H9 (cell line): Measurements from ENCODE around the gene SNAI3. TPM values are rescaled to one million over a fixed set of nuclear protein-coding genes. Genes with fewer than 3 reads are reported as not detected.

Source experiments
- DNase-seq: peaks from one replicate; pipeline ENCODE4 v3.0.0-alpha.2; 2017
- H2AFZ ChIP-seq: one replicate; pipeline ENCODE4 v1.6.1; 2013; ENCODE audit warnings: mild to moderate bottlenecking, low read length, control low read depth, moderate library complexity
- H2AK5ac ChIP-seq: 2 replicates; pipeline ENCODE4 v1.6.1; 2013; ENCODE audit warnings: low read length, control low read depth, mixed read lengths; ENCODE audit not compliant: insufficient read length
- H2BK120ac ChIP-seq: one replicate; pipeline ENCODE4 v1.6.1; 2013; ENCODE audit warnings: low read depth, mild to moderate bottlenecking, low read length, control low read depth, inconsistent platforms; ENCODE audit not compliant: poor library complexity, severe bottlenecking
- H2BK12ac ChIP-seq: 2 replicates; pipeline ENCODE4 v1.6.1; 2013; ENCODE audit warnings: low read length, control low read depth, mixed read lengths, low read depth; ENCODE audit not compliant: insufficient read length
- H2BK15ac ChIP-seq: 2 replicates; pipeline ENCODE4 v1.6.1; 2013; ENCODE audit warnings: low read depth, low read length, control low read depth
- H2BK20ac ChIP-seq: one replicate; pipeline ENCODE4 v1.6.1; 2013; ENCODE audit warnings: low read depth, mild to moderate bottlenecking, low read length, control low read depth, inconsistent platforms; ENCODE audit not compliant: poor library complexity, severe bottlenecking
- H2BK5ac ChIP-seq: 2 replicates; pipeline ENCODE4 v1.6.1; 2013; ENCODE audit warnings: low read length, control low read depth, mixed read lengths; ENCODE audit not compliant: insufficient read length
- H3K14ac ChIP-seq: 2 replicates; pipeline ENCODE4 v1.6.1; 2013; ENCODE audit warnings: low read length, control low read depth; ENCODE audit not compliant: insufficient read depth
- H3K18ac ChIP-seq: 2 replicates; pipeline ENCODE4 v1.6.1; 2013; ENCODE audit warnings: low read depth, mild to moderate bottlenecking, mixed read lengths, low read length, control low read depth; ENCODE audit not compliant: insufficient read length
- H3K23ac ChIP-seq: 2 replicates; pipeline ENCODE4 v1.6.1; 2013; ENCODE audit warnings: low read length, control low read depth, mixed read lengths, low read depth; ENCODE audit not compliant: insufficient read length
- H3K23me2 ChIP-seq: 2 replicates; pipeline ENCODE4 v1.6.1; 2013; ENCODE audit warnings: low read depth, mild to moderate bottlenecking, mixed read lengths, low read length, control low read depth; ENCODE audit not compliant: insufficient read length, poor library complexity, severe bottlenecking
- H3K27ac ChIP-seq: 2 replicates; pipeline ENCODE4 v1.5.1; 2013; ENCODE audit warnings: low read length, control low read depth, mixed read lengths, low read depth; ENCODE audit not compliant: insufficient read length
- H3K27me3 ChIP-seq: 2 replicates; pipeline ENCODE4 v1.6.1; 2013; ENCODE audit warnings: low read length, control low read depth, inconsistent platforms; ENCODE audit not compliant: insufficient read depth
- H3K4ac ChIP-seq: 2 replicates; pipeline ENCODE4 v1.6.1; 2013; ENCODE audit warnings: low read depth, mild to moderate bottlenecking, control low read depth, inconsistent platforms, low read length, moderate library complexity
- H3K4me1 ChIP-seq: 2 replicates; pipeline ENCODE4 v1.6.1; 2013; ENCODE audit warnings: low read length, control low read depth, inconsistent platforms; ENCODE audit not compliant: insufficient read depth
- H3K4me2 ChIP-seq: 2 replicates; pipeline ENCODE4 v1.6.1; 2013; ENCODE audit warnings: low read length, control low read depth, mixed read lengths; ENCODE audit not compliant: insufficient read length, insufficient read depth
- H3K56ac ChIP-seq: 2 replicates; pipeline ENCODE4 v1.6.1; 2013; ENCODE audit warnings: low read depth, mild to moderate bottlenecking, mixed read lengths, low read length, control low read depth; ENCODE audit not compliant: insufficient read length
- H3K79me1 ChIP-seq: 2 replicates; pipeline ENCODE4 v1.6.1; 2013; ENCODE audit warnings: low read depth, mild to moderate bottlenecking, moderate library complexity, low read length, control low read depth, inconsistent platforms; ENCODE audit not compliant: insufficient read depth, poor library complexity, severe bottlenecking
- H3K79me2 ChIP-seq: 2 replicates; pipeline ENCODE4 v1.6.1; 2013; ENCODE audit warnings: low read length, control low read depth, inconsistent platforms; ENCODE audit not compliant: insufficient read depth
- H3K9ac ChIP-seq: 2 replicates; pipeline ENCODE4 v1.6.1; 2013; ENCODE audit warnings: low read length, control low read depth, mixed read lengths; ENCODE audit not compliant: insufficient read length; ENCODE audit errors: extremely low read depth
- H3K9me3 ChIP-seq: one replicate; pipeline ENCODE4 v1.6.1; 2013; ENCODE audit warnings: low read depth, low read length, inconsistent platforms; ENCODE audit not compliant: control insufficient read depth
- H3T11ph ChIP-seq: one replicate; pipeline ENCODE4 v1.6.1; 2013; ENCODE audit warnings: mild to moderate bottlenecking, low read length, control low read depth, inconsistent platforms
- H4K20me1 ChIP-seq: one replicate; pipeline ENCODE4 v1.6.1; 2013; ENCODE audit not compliant: control insufficient read depth, insufficient read length, insufficient read depth
- H4K5ac ChIP-seq: 2 replicates; pipeline ENCODE4 v1.6.1; 2013; ENCODE audit warnings: low read depth, mild to moderate bottlenecking, mixed read lengths, low read length, control low read depth; ENCODE audit not compliant: insufficient read length
- H4K8ac ChIP-seq: replicated peaks from 2 replicates; pipeline ENCODE4 v1.6.1; 2013; ENCODE audit warnings: low read length, control low read depth, mixed read lengths, low read depth; ENCODE audit not compliant: insufficient read length
- H4K91ac ChIP-seq: 2 replicates; pipeline ENCODE4 v1.6.1; 2013; ENCODE audit warnings: low read depth, mild to moderate bottlenecking, moderate library complexity, mixed read lengths, low read length, control low read depth; ENCODE audit not compliant: insufficient read length
- H3K27ac Mint-ChIP-seq, 3 experiments: 2 replicates in 2 of 3; 3 replicates in 1 of 3; pipeline ENCODE4 v1.8.0; 2020 to 2021; ENCODE audit warnings: mixed read lengths in 3 of 3, mild to moderate bottlenecking in 1 of 3, moderate library complexity in 1 of 3
- H3K27me3 Mint-ChIP-seq: 2 replicates; pipeline ENCODE4 v1.8.0; 2021; ENCODE audit warnings: low read depth, mild to moderate bottlenecking, moderate library complexity, mixed read lengths
- H3K36me3 Mint-ChIP-seq, 3 experiments: 2 replicates in 2 of 3; 3 replicates in 1 of 3; pipeline ENCODE4 v1.8.0; 2020 to 2021; ENCODE audit warnings: low read depth in 3 of 3, mixed read lengths in 3 of 3; ENCODE audit not compliant: insufficient read depth in 1 of 3
- H3K4me1 Mint-ChIP-seq, 2 experiments: 2 replicates each; pipeline ENCODE4 v1.8.0; 2020; ENCODE audit warnings: mixed read lengths in 2 of 2
- H3K4me3 Mint-ChIP-seq, 2 experiments: 2 replicates in 1 of 2; 3 replicates in 1 of 2; pipeline ENCODE4 v1.8.0; 2020 to 2021; ENCODE audit warnings: mild to moderate bottlenecking in 2 of 2, mixed read lengths in 2 of 2, moderate library complexity in 1 of 2
- H3K9me3 Mint-ChIP-seq, 2 experiments: 2 replicates in 1 of 2; 3 replicates in 1 of 2; pipeline ENCODE4 v1.8.0; 2020; ENCODE audit warnings: mild to moderate bottlenecking in 2 of 2, mixed read lengths in 2 of 2, moderate library complexity in 1 of 2
- CTCF ChIP-seq: fragments of 200-600 bp; sonication (generic); conservative IDR thresholded peaks from 3 replicates; pipeline ENCODE4 v1.8.0; 2021; ENCODE audit warnings: antibody characterized with exemption, mild to moderate bottlenecking
- WGBS: extraction: QIAGEN DNeasy Blood & Tissue Kit; methylation state at CpG from one replicate; pipeline ENCODE4 v1.1.7; 2013; ENCODE audit warnings: missing lambda C conversion rate, low lambda C conversion rate, mixed read lengths; ENCODE audit not compliant: insufficient read length; ENCODE audit errors: extremely low coverage; 5-methylcytosine and 5-hydroxymethylcytosine counted together
- total RNA-seq: library from RNA; stranded (reverse); gene quantifications from 2 replicates; pipeline ENCODE4 v1.2.1, GENCODE V29; 2021

SNAI3 gene
- total RNA-seq, 1 experiment from 2014 or later, result 3.2 TPM

GRCh38 chr16:88691924-88692560 lies 5.7 kb upstream of the SNAI3 start:
- Histone ChIP-seq H3K56ac (no peak overlapping the region), H3K4me2 (no peak overlapping the region), H2BK20ac (no peak overlapping the region), H2BK120ac (no peak overlapping the region), H3K23ac (no peak overlapping the region), H3K79me1 (no peaks in the 10 kb centered on the region), H4K8ac (no peak overlapping the region), H3K9me3 (no peaks in the 10 kb centered on the region), H2AFZ (no peak overlapping the region), H3K9ac (no peak overlapping the region), H3K18ac (no peak overlapping the region), H4K91ac (no peak overlapping the region), H3K27me3 (no peaks in the 10 kb centered on the region), H2AK5ac (no peak overlapping the region), H3K4me1 (no peaks in the 10 kb centered on the region), H4K5ac (no peak overlapping the region), H3K27ac (no peak overlapping the region), H2BK12ac (no peak overlapping the region), H3K14ac (no peak overlapping the region), H2BK5ac (no peak overlapping the region), H3K79me2 (no peaks in the 10 kb centered on the region), H3T11ph (no peak overlapping the region), H3K4ac (no peak overlapping the region), H2BK15ac (no peak overlapping the region), H4K20me1 (no peaks in the 10 kb centered on the region), H3K23me2 (no peaks in the 10 kb centered on the region)
- H3K4me1 Mint-ChIP-seq, result peaks cover 12 to 16% of the 10 kb centered on the region in 2 experiments
- no CpG with 5 or more reads among the region's 26 CpGs for WGBS
- no peaks in the 10 kb centered on the region for H3K9me3 Mint-ChIP-seq
- peaks cover 31% of the 10 kb centered on the region for H3K27me3 Mint-ChIP-seq
- no peak for DNase-seq
- H3K4me3 Mint-ChIP-seq, result no peak overlapping the region
- TF ChIP-seq CTCF, result no peak
- H3K27ac Mint-ChIP-seq, result no peak overlapping the region
- peaks cover 0 to 5% (median 0%) of the 10 kb centered on the region in 3 experiments; a peak in 3 of 7 replicates for H3K36me3 Mint-ChIP-seq
